Measurements from ENCODE around the gene ITSN1. TPM values are rescaled to one million over a fixed set of nuclear protein-coding genes. Genes with fewer than 3 reads are reported as not detected.
A peak's percentile ranks its signal among the peaks of the same experiment; 100 is the strongest.

ITSN1 gene
- total RNA-seq, 2 donors from 2014 or later, result 50.9 to 78.6 TPM

GRCh38 chr21:33948096-33948950 lies 306.0 kb downstream of the ITSN1 start:
- TF ChIP-seq CTCF (IDR thresholded peaks at IDR 0.05), result no peak
- Histone ChIP-seq H3K4me1 (ENCODE audit: control insufficient read depth in 1 of 2, low read depth in 2 of 2) (peaks cover 15 to 27% of the 10 kb centered on the region in 2 donors), H3K4me3 (peak overlapping the region; percentile 59), H3K27ac (peak overlapping the region; percentile 40 to 74), H3K9me3 (no peaks in the 10 kb centered on the region), H3K27me3 (replicated peaks; ENCODE audit: insufficient read depth) (no peaks in the 10 kb centered on the region), H3K36me3 (no peaks in the 10 kb centered on the region)
- no peak for DNase-seq (ENCODE audit: low spot score)
- ATAC-seq (ENCODE audit: insufficient number of reproducible peaks, low FRiP score, low read depth), result peak; percentile 48

GRCh38 chr21:33948951-33949444 lies 306.7 kb downstream of the ITSN1 start:
- Histone ChIP-seq H3K27ac (peak overlapping the region in 1 of 2 donors; percentile 74), H3K9me3 (no peaks in the 10 kb centered on the region), H3K36me3 (no peaks in the 10 kb centered on the region), H3K4me3 (no peak overlapping the region), H3K27me3 (replicated peaks; ENCODE audit: insufficient read depth) (no peaks in the 10 kb centered on the region), H3K4me1 (ENCODE audit: control insufficient read depth in 1 of 2, low read depth in 2 of 2) (peaks cover 15 to 27% of the 10 kb centered on the region in 2 donors)
- ATAC-seq (ENCODE audit: insufficient number of reproducible peaks, low FRiP score, low read depth) (no peak), DNase-seq (ENCODE audit: low spot score) (no peak)
- no peak for TF ChIP-seq CTCF (IDR thresholded peaks at IDR 0.05)

Other genes starting within 250 kb of the ITSN1 start
- 10 to 100 TPM; 67.3 to 72.2 TPM for gene IFNGR2, start 239.1 kb upstream of the ITSN1 start, total RNA-seq
- gene TMEM50B, start 162.5 kb upstream of the ITSN1 start, total RNA-seq, result 10 to 100 TPM; 51.4 to 79.9 TPM
- gene DNAJC28, start 150.8 kb upstream of the ITSN1 start, total RNA-seq, result 1 to 10 TPM in 1 of 2 donors, under 1 TPM in 1; 0.42 to 1.5 TPM
- gene GART, start 100.4 kb upstream of the ITSN1 start, total RNA-seq, result 100 to 1,000 TPM in 1 of 2 donors, 10 to 100 TPM in 1; 64.4 to 172 TPM
- gene SON, start 99.5 kb upstream of the ITSN1 start, total RNA-seq, result 100 to 1,000 TPM; 260 to 331 TPM
- 10 to 100 TPM; 12.1 to 19.2 TPM for gene DONSON, start 53.8 kb upstream of the ITSN1 start, total RNA-seq
- gene CRYZL1, start 760 bp upstream of the ITSN1 start, total RNA-seq, result 10 to 100 TPM; 26.8 to 61.4 TPM